Left lung (tissue), 10 donors: ENCODE results near the gene BACE2. TPM values are rescaled to one million over a fixed set of nuclear protein-coding genes. Genes with fewer than 3 reads are reported as not detected.

Experiments
- ATAC-seq: fragments of 200-7000 bp; cut with Tn5 transposase; one replicate; pipeline ENCODE4 v1.9.1; 2020; ENCODE audit warnings: moderate library complexity
- DNase-seq, 4 donors: peaks; one replicate each; pipeline ENCODE4 v3.0.0-alpha.2; 2013 to 2020
- H3K27ac ChIP-seq, 2 donors: fragments of 200-600 bp; sonication (generic) in 1 of 2; one replicate each; pipeline versions ENCODE4 v1.5.0 to v1.8.0; 2020 to 2021
- H3K27me3 ChIP-seq, 2 donors: fragments of 200-600 bp; sonication (generic) in 1 of 2; one replicate each; pipeline versions ENCODE4 v1.5.0 to v1.8.0; 2020 to 2021
- H3K36me3 ChIP-seq, 2 donors: fragments of 200-600 bp; sonication (generic) in 1 of 2; one replicate each; pipeline versions ENCODE4 v1.5.0 to v1.8.0; 2020 to 2021
- H3K4me1 ChIP-seq, 2 donors: fragments of 200-600 bp; one replicate each; pipeline ENCODE4 v1.8.0; 2021
- H3K4me3 ChIP-seq, 2 donors: fragments of 200-600 bp; sonication (generic) in 1 of 2; one replicate each; pipeline versions ENCODE4 v1.5.0 to v1.8.0; 2020 to 2021; ENCODE audit warnings: mild to moderate bottlenecking in 1 of 2
- H3K9me3 ChIP-seq, 2 donors: fragments of 200-600 bp; sonication (generic) in 1 of 2; one replicate each; pipeline versions ENCODE4 v1.5.0 to v1.8.0; 2020 to 2021
- intact Hi-C, 2 donors: fragments of 100-400 bp; cut with DNase I; formaldehyde crosslinking; loops; one replicate each; pipeline versions ENCODE4 v1.11.2 to v1.14.2; 2022
- polyA plus RNA-seq, 6 donors: library from polyadenylated mRNA; unstranded; fragments of 120-200 nt; gene quantifications; one replicate each; pipeline ENCODE4 v1.2.1, GENCODE V29; 2013; ENCODE audit not compliant: insufficient read length in 6 of 6
- total RNA-seq, 2 donors: library from RNA; stranded (reverse); fragmentation: NEBNext Ultra II Directional; extraction: Animal tissue kit (Norgen Biotek cat#: 25700); gene quantifications; one replicate each; pipeline ENCODE4 v1.2.1, GENCODE V29; 2021
- TF ChIP-seq, protein P1 (sequence below), 2 donors: fragments of 200-600 bp; sonication (generic) in 1 of 2; IDR thresholded peaks; one replicate each; pipeline versions ENCODE4 v1.5.0 to v1.8.0; 2021; ENCODE audit warnings: antibody characterized with exemption in 2 of 2
- donor health status: DM: no; HTN: yes; CAD: no.
- donor health status: DM: no; HTN: no; CAD: no.

Gene BACE2
- total and polyA plus RNA-seq, 8 donors: 29.2 to 44.6 (median 35.0) TPM

DNA sequence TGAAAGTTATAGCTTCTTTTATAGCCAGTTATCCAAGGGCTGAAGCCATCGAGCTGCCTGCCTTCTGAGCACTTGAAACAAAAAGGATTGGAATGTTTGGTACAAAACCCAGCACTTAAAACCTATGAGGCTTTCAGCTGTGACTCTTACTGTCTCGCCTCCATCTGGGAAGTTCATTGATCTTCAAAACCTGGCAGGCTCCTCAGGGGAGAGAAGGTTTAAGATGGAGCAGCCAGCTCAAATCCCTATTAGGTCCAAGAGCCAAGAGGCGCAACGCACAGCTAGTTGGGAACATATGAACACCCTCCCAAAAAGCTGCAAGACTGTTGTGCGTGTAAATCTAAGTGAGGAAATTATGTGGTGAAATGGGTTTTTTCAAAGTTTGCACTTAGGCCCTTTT lies 33.4 kb downstream of the BACE2 start:
- TF ChIP-seq, protein P1, sequence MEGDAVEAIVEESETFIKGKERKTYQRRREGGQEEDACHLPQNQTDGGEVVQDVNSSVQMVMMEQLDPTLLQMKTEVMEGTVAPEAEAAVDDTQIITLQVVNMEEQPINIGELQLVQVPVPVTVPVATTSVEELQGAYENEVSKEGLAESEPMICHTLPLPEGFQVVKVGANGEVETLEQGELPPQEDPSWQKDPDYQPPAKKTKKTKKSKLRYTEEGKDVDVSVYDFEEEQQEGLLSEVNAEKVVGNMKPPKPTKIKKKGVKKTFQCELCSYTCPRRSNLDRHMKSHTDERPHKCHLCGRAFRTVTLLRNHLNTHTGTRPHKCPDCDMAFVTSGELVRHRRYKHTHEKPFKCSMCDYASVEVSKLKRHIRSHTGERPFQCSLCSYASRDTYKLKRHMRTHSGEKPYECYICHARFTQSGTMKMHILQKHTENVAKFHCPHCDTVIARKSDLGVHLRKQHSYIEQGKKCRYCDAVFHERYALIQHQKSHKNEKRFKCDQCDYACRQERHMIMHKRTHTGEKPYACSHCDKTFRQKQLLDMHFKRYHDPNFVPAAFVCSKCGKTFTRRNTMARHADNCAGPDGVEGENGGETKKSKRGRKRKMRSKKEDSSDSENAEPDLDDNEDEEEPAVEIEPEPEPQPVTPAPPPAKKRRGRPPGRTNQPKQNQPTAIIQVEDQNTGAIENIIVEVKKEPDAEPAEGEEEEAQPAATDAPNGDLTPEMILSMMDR (IDR thresholded peaks at IDR 0.05): no peak
- Histone ChIP-seq H3K9me3 (no peaks in the 10 kb centered on the region), H3K4me1 (no peaks in the 10 kb centered on the region), H3K27ac (no peak overlapping the region), H3K36me3 (no peaks in the 10 kb centered on the region), H3K27me3 (no peaks in the 10 kb centered on the region), H3K4me3 (no peak overlapping the region)
- DNase-seq: no peak
- no peak for ATAC-seq
- intact Hi-C loops: no loop called here

DNA sequence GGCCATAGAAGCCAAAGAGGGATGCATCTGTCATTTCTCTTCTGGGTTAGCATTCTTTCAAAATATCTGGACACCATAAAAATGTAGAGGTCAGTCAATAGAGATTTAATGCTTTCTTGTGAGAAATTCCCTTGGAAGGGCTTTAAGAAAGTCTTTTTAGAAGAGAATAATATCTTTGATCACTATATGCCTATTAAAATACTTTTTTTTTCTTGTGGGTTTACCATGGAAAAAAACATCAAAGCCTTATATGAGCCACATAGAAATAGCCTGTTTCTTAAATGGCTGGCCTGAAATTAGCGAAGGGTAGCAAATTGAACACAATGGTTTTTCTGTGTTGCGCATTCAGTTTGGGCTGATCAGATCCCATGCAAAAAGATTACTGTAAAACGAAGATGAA lies 36.8 kb downstream of the BACE2 start:
- H3K27ac ChIP-seq: no peak overlapping the region
- no peaks in the 10 kb centered on the region for H3K9me3 ChIP-seq
- no peak for DNase-seq
- no peaks in the 10 kb centered on the region for H3K27me3 ChIP-seq
- ATAC-seq: no peak
- no peaks in the 10 kb centered on the region for H3K36me3 ChIP-seq
- TF ChIP-seq, protein P1 (IDR thresholded peaks at IDR 0.05): no peak
- H3K4me1 ChIP-seq: peaks cover 0 to 4% of the 10 kb centered on the region in 2 donors
- no peak overlapping the region for H3K4me3 ChIP-seq
- intact Hi-C loops: no loop called here

DNA sequence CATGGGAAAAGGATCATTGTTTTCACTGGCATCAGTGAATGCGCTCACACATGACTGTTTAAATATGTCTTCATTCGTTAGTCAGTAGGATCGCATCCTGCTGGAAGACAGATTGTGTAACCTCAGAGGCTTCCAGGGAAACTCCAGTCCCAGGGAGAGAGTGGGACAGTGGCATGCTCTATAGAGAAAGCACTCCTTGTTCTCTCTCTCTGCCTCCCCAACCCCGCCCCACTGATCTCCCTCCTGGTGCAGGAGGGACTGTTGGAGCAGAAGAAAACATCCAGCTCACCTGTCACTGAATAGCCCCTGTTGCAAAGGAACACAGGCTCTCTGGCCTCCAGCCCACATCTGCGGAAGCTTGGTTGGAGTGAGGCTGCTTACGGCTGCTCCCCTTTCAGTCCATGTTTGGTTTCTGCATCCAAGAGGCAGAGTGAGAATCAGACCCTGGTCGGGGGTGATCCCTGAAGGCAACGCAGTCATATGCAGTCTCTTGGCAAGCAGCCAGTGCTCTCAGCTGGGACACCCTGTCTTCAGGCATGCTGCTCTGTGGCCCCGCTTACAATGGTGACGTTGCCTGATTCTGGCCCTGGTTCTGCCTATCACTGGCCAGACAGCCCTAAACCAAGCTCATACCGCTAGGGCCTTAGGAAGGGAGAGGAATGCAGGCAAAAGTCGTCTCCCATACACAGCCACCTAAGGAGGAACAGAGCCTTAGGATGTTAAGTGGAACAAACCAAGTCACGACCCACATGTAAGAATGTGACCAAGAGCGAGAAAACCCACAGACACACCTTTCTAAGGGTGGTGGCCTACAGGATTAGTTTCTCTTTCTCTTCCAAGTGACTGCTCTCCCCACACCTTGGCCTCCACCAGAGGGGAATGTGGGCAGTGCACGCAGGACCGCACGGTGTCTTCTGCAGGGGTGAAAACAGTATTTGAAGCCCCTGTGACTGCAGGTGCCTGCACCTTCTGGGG lies 39.7 kb downstream of the BACE2 start:
- TF ChIP-seq, protein P1 (IDR thresholded peaks at IDR 0.05): no peak
- H3K4me3 ChIP-seq: no peak overlapping the region
- peak in 2 of 4 donors; percentile 20 to 57 for DNase-seq
- no peaks in the 10 kb centered on the region for H3K36me3 ChIP-seq
- peaks cover 0 to 4% of the 10 kb centered on the region in 2 donors for H3K4me1 ChIP-seq
- ATAC-seq: peak; percentile 71
- no peaks in the 10 kb centered on the region for H3K9me3 ChIP-seq
- no peak overlapping the region for H3K27ac ChIP-seq
- no peaks in the 10 kb centered on the region for H3K27me3 ChIP-seq
- intact Hi-C loops: no loop called here

DNA sequence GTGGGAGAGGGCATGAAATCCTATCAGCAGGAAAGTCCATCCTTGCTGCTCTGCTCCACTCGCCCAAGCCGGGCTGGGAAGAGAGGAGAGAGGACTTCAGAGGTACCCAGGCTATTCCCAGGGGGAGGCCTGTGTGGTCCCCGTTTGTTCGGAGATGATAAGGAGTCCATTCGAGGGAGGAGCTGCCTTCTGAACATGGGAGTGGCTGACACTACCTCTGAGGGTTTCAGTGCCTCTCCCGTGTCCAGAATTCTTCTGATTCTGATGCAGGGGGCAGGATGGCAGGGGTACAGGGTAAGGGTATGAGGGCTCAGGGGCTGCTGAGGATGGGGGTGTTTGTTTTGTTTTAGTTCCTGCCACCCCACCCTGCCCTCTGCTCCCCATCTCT lies 40.4 kb downstream of the BACE2 start:
- Histone ChIP-seq H3K4me1 (peaks cover 0 to 4% of the 10 kb centered on the region in 2 donors), H3K27ac (no peak overlapping the region), H3K27me3 (no peaks in the 10 kb centered on the region), H3K9me3 (no peaks in the 10 kb centered on the region), H3K36me3 (no peaks in the 10 kb centered on the region), H3K4me3 (no peak overlapping the region)
- DNase-seq: no peak
- intact Hi-C loops: no loop called here
- no peak for ATAC-seq
- TF ChIP-seq, protein P1 (IDR thresholded peaks at IDR 0.05): no peak

DNA sequence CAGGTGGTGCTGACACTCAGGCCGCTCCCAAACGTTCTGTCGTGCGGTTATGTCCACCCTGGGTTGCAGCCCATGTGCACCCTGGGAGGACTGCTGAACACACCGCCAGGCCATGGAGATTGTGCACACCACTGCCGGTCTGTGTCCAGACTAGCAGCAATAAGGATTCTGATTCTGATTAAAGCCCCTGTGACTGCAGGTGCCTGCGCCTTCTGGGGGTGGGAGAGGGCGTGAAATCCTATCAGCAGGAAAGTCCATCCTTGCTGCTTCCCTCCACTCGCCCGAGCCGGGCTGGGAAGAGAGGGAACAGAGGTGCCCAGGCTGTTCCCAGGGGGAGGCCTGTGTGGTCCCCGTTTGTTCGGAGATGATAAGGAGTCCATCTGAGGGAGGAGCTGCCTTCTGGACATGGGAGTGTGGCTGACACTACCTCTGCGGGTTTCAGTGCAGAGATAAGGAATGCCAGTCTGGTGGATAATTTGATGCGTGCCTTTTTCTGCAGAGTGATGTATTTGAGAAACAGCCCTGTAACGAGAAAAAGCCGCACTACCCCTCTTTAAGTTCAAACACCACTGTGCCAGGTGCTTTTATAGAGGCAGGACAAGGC lies 41.2 kb downstream of the BACE2 start:
- H3K36me3 ChIP-seq: no peaks in the 10 kb centered on the region
- no peaks in the 10 kb centered on the region for H3K27me3 ChIP-seq
- H3K27ac ChIP-seq: no peak overlapping the region
- DNase-seq (no peak), ATAC-seq (no peak)
- TF ChIP-seq, protein P1 (IDR thresholded peaks at IDR 0.05): no peak
- intact Hi-C loops: no loop called here
- no peak overlapping the region for H3K4me3 ChIP-seq
- no peaks in the 10 kb centered on the region for H3K9me3 ChIP-seq
- peaks cover 0 to 4% of the 10 kb centered on the region in 2 donors for H3K4me1 ChIP-seq
